Daoy (cell line): ENCODE measurements around the gene GOLPH3L. TPM values are rescaled to one million over a fixed set of nuclear protein-coding genes. Genes with fewer than 3 reads are reported as not detected.
A peak's percentile ranks its signal among the peaks of the same experiment; 100 is the strongest.
"Not testable (repeated sequence)": the region's sequence is repeated elsewhere in the genome, so short reads cannot be mapped to it uniquely, and the experiment has no call there.

ENCODE experiments used
- DNase-seq: peaks from one replicate; pipeline ENCODE4 v3.0.0-alpha.2; 2015; ENCODE audit warnings: low read depth
- total RNA-seq: library from RNA; depleted of rRNA; stranded (reverse); fragments of >200 nt; shearing (Covaris generic); gene quantifications from 2 replicates; pipeline ENCODE4 v1.2.3, GENCODE V29; 2014; rRNA removed

GOLPH3L gene
- total RNA-seq, 1 experiment from 2014 or later, result 8.8 TPM

- DNase-seq, result no peak
Observed at GRCh38 chr1:150615346-150616201, 81.4 kb downstream of the GOLPH3L start.

GRCh38 chr1:150613061-150613920 is 83.7 kb downstream of the GOLPH3L start:
- peak; percentile 86 for DNase-seq

- DNase-seq, result no peak
Observed at GRCh38 chr1:150612014-150612345, 85.0 kb downstream of the GOLPH3L start.

GRCh38 chr1:150610576-150610975 is 86.4 kb downstream of the GOLPH3L start:
- DNase-seq, result no peak

- no peak for DNase-seq
Observed at GRCh38 chr1:150609732-150610131, 87.2 kb downstream of the GOLPH3L start.

- DNase-seq, result no peak
Observed at GRCh38 chr1:150606463-150607142, 90.4 kb downstream of the GOLPH3L start.

- DNase-seq, result not testable (repeated sequence)
Observed at GRCh38 chr1:150605451-150605731, 91.6 kb downstream of the GOLPH3L start.

- DNase-seq, result no peak
Observed at GRCh38 chr1:150604226-150604588, 92.7 kb downstream of the GOLPH3L start.

GRCh38 chr1:150603711-150604110 is 93.2 kb downstream of the GOLPH3L start:
- DNase-seq, result no peak

- DNase-seq, result not testable (repeated sequence)
Observed at GRCh38 chr1:150602372-150602771, 94.6 kb downstream of the GOLPH3L start.

- no peak for DNase-seq
Observed at GRCh38 chr1:150601540-150601939, 95.4 kb downstream of the GOLPH3L start.

GRCh38 chr1:150598346-150598745 is 98.6 kb downstream of the GOLPH3L start:
- DNase-seq, result not testable (repeated sequence)

- DNase-seq, result no peak
Observed at GRCh38 chr1:150596976-150597375, 100.0 kb downstream of the GOLPH3L start.

Other genes starting within 250 kb of the GOLPH3L start
- 17.8 and 21.8 TPM in 2 replicates for gene TARS2, start 209.7 kb downstream of the GOLPH3L start, total RNA-seq
- gene ECM1, start 189.0 kb downstream of the GOLPH3L start, total RNA-seq, result 13.8 and 15.4 TPM in 2 replicates
- not detected in 2 replicates for gene FALEC, start 181.4 kb downstream of the GOLPH3L start, total RNA-seq
- gene ADAMTSL4, start 147.7 kb downstream of the GOLPH3L start, total RNA-seq, result 0.33 TPM in 1 of 2 replicates, not detected in the other
- gene MCL1, start 117.5 kb downstream of the GOLPH3L start, total RNA-seq, result 210 and 235 TPM in 2 replicates
- 146 and 217 TPM in 2 replicates for gene ENSA, start 67.5 kb downstream of the GOLPH3L start, total RNA-seq
- not detected in 2 replicates for gene HORMAD1, start 23.7 kb upstream of the GOLPH3L start, total RNA-seq
- gene CTSS, start 68.6 kb upstream of the GOLPH3L start, total RNA-seq, result 29.7 and 45.2 TPM in 2 replicates
- gene CTSK, start 111.1 kb upstream of the GOLPH3L start, total RNA-seq, result 0.39 and 5.8 TPM in 2 replicates
- gene ARNT, start 179.4 kb upstream of the GOLPH3L start, total RNA-seq, result 12.0 and 24.8 TPM in 2 replicates
- gene CTXND2, start 190.0 kb upstream of the GOLPH3L start, total RNA-seq, result not detected in 2 replicates
- gene SETDB1, start 229.2 kb upstream of the GOLPH3L start, total RNA-seq, result 37.5 and 60.8 TPM in 2 replicates